ENCODE measurements around the gene SDK1. TPM values are rescaled to one million over a fixed set of nuclear protein-coding genes. Genes with fewer than 3 reads are reported as not detected.

SDK1 gene
- total RNA-seq, 3 donors from 2014 or later (not counting 1 experiment from before 2014, with no cell fraction given) = 0.05 to 0.11 TPM; not detected in 1

GRCh38 chr7:3688842-3689241, 387.8 kb downstream of the SDK1 start:
- no peaks in the 10 kb centered on the region for H3K9me3 Mint-ChIP-seq
- DNase-seq (no peak), ATAC-seq (no peak)
- H3K27ac Mint-ChIP-seq = no peak overlapping the region
- Histone ChIP-seq H3K36me3 (ENCODE audit: control insufficient read depth, insufficient read depth, low read length) (no peaks in the 10 kb centered on the region), H3K9me3 (ENCODE audit: control insufficient read depth, insufficient read depth, low read length) (no peaks in the 10 kb centered on the region), H3K4me3 (ENCODE audit: low read length) (no peak overlapping the region), H3K27me3 (ENCODE audit: control insufficient read depth, insufficient read depth, low read length) (no peaks in the 10 kb centered on the region), H3K4me1 (ENCODE audit: control insufficient read depth, insufficient read depth, low read length) (no peaks in the 10 kb centered on the region), H3K27ac (ENCODE audit: low read length) (no peak overlapping the region)
- no peaks in the 10 kb centered on the region for H3K4me1 Mint-ChIP-seq
- no peak for TF ChIP-seq CTCF (IDR thresholded peaks at IDR 0.05)
- no peak overlapping the region for H3K4me3 Mint-ChIP-seq
- intact Hi-C loops (cut with micrococcal nuclease) = no loop called here
- WGBS (ENCODE audit: insufficient coverage) = 94% methylated on average over 2 of the region's 3 CpGs
- H3K36me3 Mint-ChIP-seq = no peaks in the 10 kb centered on the region
- H3K27me3 Mint-ChIP-seq (ENCODE audit: low read depth in 2 of 2) = peaks cover 5 to 9% of the 10 kb centered on the region in 2 donors

GRCh38 chr7:3691478-3692158, 390.6 kb downstream of the SDK1 start:
- H3K4me3 Mint-ChIP-seq = no peak overlapping the region
- 67% methylated on average over 2 of the region's 5 CpGs for WGBS (ENCODE audit: insufficient coverage)

GRCh38 chr7:3695602-3696001, 394.6 kb downstream of the SDK1 start:
- Mint-ChIP-seq H3K4me3 (no peak overlapping the region), H3K9me3 (no peaks in the 10 kb centered on the region), H3K36me3 (no peaks in the 10 kb centered on the region), H3K4me1 (no peaks in the 10 kb centered on the region), H3K27ac (no peak overlapping the region), H3K27me3 (ENCODE audit: low read depth in 2 of 2) (peaks cover 25 to 44% of the 10 kb centered on the region in 2 donors)
- Histone ChIP-seq H3K27ac (ENCODE audit: low read length) (no peak overlapping the region), H3K9me3 (ENCODE audit: control insufficient read depth, insufficient read depth, low read length) (no peaks in the 10 kb centered on the region), H3K4me1 (ENCODE audit: control insufficient read depth, insufficient read depth, low read length) (no peaks in the 10 kb centered on the region), H3K4me3 (ENCODE audit: low read length) (no peak overlapping the region), H3K36me3 (ENCODE audit: control insufficient read depth, insufficient read depth, low read length) (no peaks in the 10 kb centered on the region), H3K27me3 (ENCODE audit: control insufficient read depth, insufficient read depth, low read length) (peaks cover 2% of the 10 kb centered on the region)
- intact Hi-C loops (cut with micrococcal nuclease) = no loop called here
- DNase-seq (no peak), ATAC-seq (no peak)
- 94% methylated on average over 6 of the region's 6 CpGs for WGBS (ENCODE audit: insufficient coverage)
- TF ChIP-seq CTCF (IDR thresholded peaks at IDR 0.05) = no peak

More at GRCh38 chr7:3691478-3692158, 390.6 kb downstream of the SDK1 start:
- peaks cover 2% of the 10 kb centered on the region for H3K27me3 ChIP-seq (ENCODE audit: control insufficient read depth, insufficient read depth, low read length)
- DNase-seq (no peak), ATAC-seq (no peak)
- no peaks in the 10 kb centered on the region for H3K9me3 Mint-ChIP-seq
- H3K9me3 ChIP-seq (ENCODE audit: control insufficient read depth, insufficient read depth, low read length) = no peaks in the 10 kb centered on the region
- H3K27ac ChIP-seq (ENCODE audit: low read length) = no peak overlapping the region
- intact Hi-C loops (cut with micrococcal nuclease) = no loop called here
- H3K4me1 ChIP-seq (ENCODE audit: control insufficient read depth, insufficient read depth, low read length) = no peaks in the 10 kb centered on the region
- H3K27me3 Mint-ChIP-seq (ENCODE audit: low read depth in 2 of 2) = peaks cover 14 to 17% of the 10 kb centered on the region in 2 donors
- H3K36me3 ChIP-seq (ENCODE audit: control insufficient read depth, insufficient read depth, low read length) = no peaks in the 10 kb centered on the region
- H3K27ac Mint-ChIP-seq = no peak overlapping the region
- H3K36me3 Mint-ChIP-seq = no peaks in the 10 kb centered on the region
- TF ChIP-seq CTCF (IDR thresholded peaks at IDR 0.05) = no peak
- no peak overlapping the region for H3K4me3 ChIP-seq (ENCODE audit: low read length)
- no peaks in the 10 kb centered on the region for H3K4me1 Mint-ChIP-seq

GRCh38 chr7:3696113-3696512, 395.1 kb downstream of the SDK1 start:
- no peaks in the 10 kb centered on the region for H3K36me3 Mint-ChIP-seq
- no peak for TF ChIP-seq CTCF (IDR thresholded peaks at IDR 0.05)
- Histone ChIP-seq H3K36me3 (ENCODE audit: control insufficient read depth, insufficient read depth, low read length) (no peaks in the 10 kb centered on the region), H3K4me3 (ENCODE audit: low read length) (no peak overlapping the region), H3K27me3 (ENCODE audit: control insufficient read depth, insufficient read depth, low read length) (peaks cover 2% of the 10 kb centered on the region), H3K27ac (ENCODE audit: low read length) (no peak overlapping the region), H3K9me3 (ENCODE audit: control insufficient read depth, insufficient read depth, low read length) (no peaks in the 10 kb centered on the region), H3K4me1 (ENCODE audit: control insufficient read depth, insufficient read depth, low read length) (no peaks in the 10 kb centered on the region)
- H3K27ac Mint-ChIP-seq = no peak overlapping the region
- no peaks in the 10 kb centered on the region for H3K4me1 Mint-ChIP-seq
- 97% methylated on average over 4 of the region's 4 CpGs for WGBS (ENCODE audit: insufficient coverage)
- DNase-seq (no peak), ATAC-seq (no peak)
- H3K4me3 Mint-ChIP-seq = no peak overlapping the region
- intact Hi-C loops (cut with micrococcal nuclease) = no loop called here
- H3K27me3 Mint-ChIP-seq (ENCODE audit: low read depth in 2 of 2) = peaks cover 28 to 49% of the 10 kb centered on the region in 2 donors
- H3K9me3 Mint-ChIP-seq = no peaks in the 10 kb centered on the region
